ENCODE results near the gene DNAJC25. TPM values are rescaled to one million over a fixed set of nuclear protein-coding genes. Genes with fewer than 3 reads are reported as not detected.

The DNAJC25 gene
- total and polyA plus RNA-seq, 2 of the 13 experiments (the other 11 are each of a cell fraction or from before 2014, with no cell fraction given), result 5.7 to 10.2 TPM

- TF ChIP-seq THAP9 (CRISPR knock-in tag; IDR thresholded peaks at IDR 0.05; ENCODE audit: borderline replicate concordance) (0 out of 2 replicates have a peak, but pooled peaks have one; percentile 55), ZBTB7A (CRISPR knock-in tag; IDR thresholded peaks at IDR 0.05) (no peak), SMARCE1 (IDR thresholded peaks at IDR 0.05; ENCODE audit: borderline replicate concordance) (no peak), ZNF318 (CRISPR knock-in tag; IDR thresholded peaks at IDR 0.05) (no peak), ZMAT5 (CRISPR knock-in tag; IDR thresholded peaks at IDR 0.05; ENCODE audit: borderline replicate concordance, low read depth) (no peak), ZXDC (CRISPR knock-in tag; IDR thresholded peaks at IDR 0.05) (no peak), ZBTB3 (CRISPR knock-in tag; IDR thresholded peaks at IDR 0.05; ENCODE audit: borderline replicate concordance, low read depth) (no peak), ZNF18 (CRISPR knock-in tag; IDR thresholded peaks at IDR 0.05; ENCODE audit: insufficient replicate concordance) (no peak), EED (CRISPR knock-in tag; IDR thresholded peaks at IDR 0.05) (no peak), E2F1 (CRISPR knock-in tag; IDR thresholded peaks at IDR 0.05) (no peak; the same call in 1 of the 2 replicates), RBAK (CRISPR knock-in tag; IDR thresholded peaks at IDR 0.05) (0 out of 2 replicates have a peak, but pooled peaks have one; percentile 15), MAFF (IDR thresholded peaks at IDR 0.05; ENCODE audit: low read depth, low read length) (no peak)
Measured at GRCh38 chr9:111630964-111631213, 245 bp upstream of the DNAJC25 start (continued).

Measured in HepG2 (cell line).